ENCODE data around the gene CYP2E1. TPM values are rescaled to one million over a fixed set of nuclear protein-coding genes. Genes with fewer than 3 reads are reported as not detected.

Gene CYP2E1
- total and polyA plus RNA-seq, 7 donors, result 0.25 to 3.0 (median 1.3) TPM

DNA sequence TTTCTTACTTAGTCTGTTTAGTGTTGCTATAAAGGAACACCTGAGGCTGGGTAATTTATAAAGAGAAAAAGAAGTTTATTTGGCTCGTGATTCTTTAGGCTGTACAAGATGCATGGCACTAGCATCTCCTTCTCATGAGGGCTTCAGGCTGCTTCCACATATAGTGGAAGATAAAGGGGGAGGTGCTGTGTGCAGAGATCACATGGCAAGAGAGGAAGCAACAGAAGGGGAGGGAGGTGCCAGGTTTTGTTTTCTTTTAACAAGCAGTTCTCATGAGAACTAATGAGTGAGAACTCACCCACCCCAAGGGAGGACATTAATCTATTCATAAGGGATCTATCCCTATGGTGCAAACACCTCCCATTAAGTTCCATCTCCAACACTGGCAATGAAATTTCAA lies 17.3 kb downstream of the CYP2E1 start:
- no peak for ATAC-seq

DNA sequence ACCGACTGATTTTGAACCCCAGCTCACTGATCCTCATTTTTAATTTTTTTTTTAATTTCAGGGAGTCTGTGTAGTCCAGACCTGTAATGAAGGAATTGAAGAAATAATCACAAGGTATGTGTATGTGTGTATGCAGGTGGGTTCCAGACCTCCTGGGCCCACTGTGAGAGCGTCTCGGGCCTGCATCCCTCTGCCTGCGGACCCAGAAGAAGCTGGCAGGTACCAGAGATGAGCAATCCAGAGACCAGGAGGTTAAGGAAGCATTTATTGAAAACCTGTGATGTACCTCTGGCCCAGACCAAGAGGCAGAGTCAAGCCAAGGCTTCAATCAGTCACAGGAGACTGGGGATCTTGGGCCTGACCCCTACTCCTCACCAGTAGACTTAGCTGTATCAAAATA lies 27.4 kb downstream of the CYP2E1 start:
- Histone ChIP-seq H3K27me3 (ENCODE audit: insufficient read depth in 3 of 3, low read length in 2 of 3) (peaks cover 0 to 18% (median 0%) of the 10 kb centered on the region in 3 donors), H3K4me1 (no peaks in the 10 kb centered on the region), H3K9me3 (no peaks in the 10 kb centered on the region), H3K36me3 (ENCODE audit: insufficient read depth in 1 of 2, low read depth in 1 of 2) (no peaks in the 10 kb centered on the region), H3K4me3 (no peak overlapping the region), H3K27ac (no peak overlapping the region)
- TF ChIP-seq, protein P1, sequence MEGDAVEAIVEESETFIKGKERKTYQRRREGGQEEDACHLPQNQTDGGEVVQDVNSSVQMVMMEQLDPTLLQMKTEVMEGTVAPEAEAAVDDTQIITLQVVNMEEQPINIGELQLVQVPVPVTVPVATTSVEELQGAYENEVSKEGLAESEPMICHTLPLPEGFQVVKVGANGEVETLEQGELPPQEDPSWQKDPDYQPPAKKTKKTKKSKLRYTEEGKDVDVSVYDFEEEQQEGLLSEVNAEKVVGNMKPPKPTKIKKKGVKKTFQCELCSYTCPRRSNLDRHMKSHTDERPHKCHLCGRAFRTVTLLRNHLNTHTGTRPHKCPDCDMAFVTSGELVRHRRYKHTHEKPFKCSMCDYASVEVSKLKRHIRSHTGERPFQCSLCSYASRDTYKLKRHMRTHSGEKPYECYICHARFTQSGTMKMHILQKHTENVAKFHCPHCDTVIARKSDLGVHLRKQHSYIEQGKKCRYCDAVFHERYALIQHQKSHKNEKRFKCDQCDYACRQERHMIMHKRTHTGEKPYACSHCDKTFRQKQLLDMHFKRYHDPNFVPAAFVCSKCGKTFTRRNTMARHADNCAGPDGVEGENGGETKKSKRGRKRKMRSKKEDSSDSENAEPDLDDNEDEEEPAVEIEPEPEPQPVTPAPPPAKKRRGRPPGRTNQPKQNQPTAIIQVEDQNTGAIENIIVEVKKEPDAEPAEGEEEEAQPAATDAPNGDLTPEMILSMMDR (IDR thresholded peaks at IDR 0.05), result no peak
- no peak for DNase-seq
- 78 to 86% (median 79%) methylated on average over 4 of the region's 4 CpGs for WGBS, 3 donors
- intact Hi-C loops (cut with DNase I), result no loop called here
- ATAC-seq, result no peak

More for the DNA sequence above, 17.3 kb downstream of the CYP2E1 start:
- peaks cover 18% of the 10 kb centered on the region for H3K9me3 ChIP-seq
- 52 to 68% (median 65%) methylated on average over 1 of the region's 1 CpG for WGBS, 3 donors
- no peaks in the 10 kb centered on the region for H3K4me1 ChIP-seq
- no peak overlapping the region for H3K27ac ChIP-seq
- H3K27me3 ChIP-seq (ENCODE audit: insufficient read depth in 3 of 3, low read length in 2 of 3), result peaks cover 0 to 16% (median 0%) of the 10 kb centered on the region in 3 donors
- H3K4me3 ChIP-seq, result no peak overlapping the region
- H3K36me3 ChIP-seq (ENCODE audit: insufficient read depth in 1 of 2, low read depth in 1 of 2), result no peaks in the 10 kb centered on the region
- DNase-seq, result no peak
- TF ChIP-seq, protein P1 (IDR thresholded peaks at IDR 0.05), result no peak
- intact Hi-C loops (cut with DNase I), result no loop called here

DNA sequence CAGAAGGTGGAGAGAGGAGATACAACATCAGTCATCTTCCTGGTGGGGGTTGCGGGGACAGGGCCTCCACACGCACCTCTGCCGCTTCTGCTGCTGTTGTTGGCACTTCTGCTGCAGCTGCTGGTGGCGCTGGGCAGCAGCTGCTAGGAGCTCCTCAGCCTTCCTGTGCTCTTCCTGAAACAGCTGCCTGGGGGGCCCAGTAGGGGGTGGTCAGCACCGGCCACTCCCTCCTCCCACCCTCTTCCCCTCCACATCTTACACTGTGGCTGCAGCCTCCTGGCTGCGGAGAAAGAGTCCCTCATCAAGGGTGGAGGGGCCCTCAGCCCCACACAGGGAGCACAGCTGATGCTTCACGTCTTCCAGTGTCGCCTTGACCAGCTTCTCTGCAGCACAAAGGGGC lies 28.4 kb downstream of the CYP2E1 start:
- no peaks in the 10 kb centered on the region for H3K4me1 ChIP-seq
- intact Hi-C loops (cut with DNase I), result no loop called here
- ATAC-seq (no peak), DNase-seq (no peak)
- no peak overlapping the region for H3K27ac ChIP-seq
- peaks cover 0 to 12% (median 0%) of the 10 kb centered on the region in 3 donors for H3K27me3 ChIP-seq (ENCODE audit: insufficient read depth in 3 of 3, low read length in 2 of 3)
- WGBS, 3 donors, result 68 to 78% (median 72%) methylated on average over 7 to 8 of the region's 8 CpGs
- no peak overlapping the region for H3K4me3 ChIP-seq
- no peaks in the 10 kb centered on the region for H3K9me3 ChIP-seq
- TF ChIP-seq, protein P1 (IDR thresholded peaks at IDR 0.05), result no peak
- H3K36me3 ChIP-seq (ENCODE audit: insufficient read depth in 1 of 2, low read depth in 1 of 2), result no peaks in the 10 kb centered on the region

DNA sequence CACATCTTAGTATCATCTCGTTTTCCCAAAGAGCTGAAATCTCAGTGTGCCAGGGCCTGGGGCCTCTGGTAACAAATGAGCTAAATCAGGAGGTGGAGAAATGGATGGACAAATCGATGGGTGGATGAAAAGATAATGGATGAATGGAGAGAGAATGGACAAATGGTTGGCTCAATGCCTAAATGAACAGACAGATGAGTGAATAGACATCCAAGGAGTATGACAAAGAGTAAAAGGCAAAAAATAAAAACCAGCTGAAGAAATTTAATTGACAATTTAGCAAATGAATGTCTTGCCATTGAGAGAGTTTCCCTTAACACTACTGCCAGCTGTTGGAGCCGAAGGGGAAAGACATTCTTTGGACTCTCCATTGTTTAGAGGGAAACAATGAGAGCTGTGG lies 30.2 kb downstream of the CYP2E1 start:
- H3K27me3 ChIP-seq (ENCODE audit: insufficient read depth in 3 of 3, low read length in 2 of 3), result peaks cover 0 to 9% (median 0%) of the 10 kb centered on the region in 3 donors
- H3K4me3 ChIP-seq, result no peak overlapping the region
- no peaks in the 10 kb centered on the region for H3K9me3 ChIP-seq
- TF ChIP-seq, protein P1 (IDR thresholded peaks at IDR 0.05), result no peak
- intact Hi-C loops (cut with DNase I), result no loop called here
- ATAC-seq, result no peak
- H3K36me3 ChIP-seq (ENCODE audit: insufficient read depth in 1 of 2, low read depth in 1 of 2), result no peaks in the 10 kb centered on the region
- no peak overlapping the region for H3K27ac ChIP-seq
- no peak for DNase-seq
- H3K4me1 ChIP-seq, result no peaks in the 10 kb centered on the region
- 39 to 48% (median 41%) methylated on average over 3 of the region's 3 CpGs for WGBS, 3 donors

DNA sequence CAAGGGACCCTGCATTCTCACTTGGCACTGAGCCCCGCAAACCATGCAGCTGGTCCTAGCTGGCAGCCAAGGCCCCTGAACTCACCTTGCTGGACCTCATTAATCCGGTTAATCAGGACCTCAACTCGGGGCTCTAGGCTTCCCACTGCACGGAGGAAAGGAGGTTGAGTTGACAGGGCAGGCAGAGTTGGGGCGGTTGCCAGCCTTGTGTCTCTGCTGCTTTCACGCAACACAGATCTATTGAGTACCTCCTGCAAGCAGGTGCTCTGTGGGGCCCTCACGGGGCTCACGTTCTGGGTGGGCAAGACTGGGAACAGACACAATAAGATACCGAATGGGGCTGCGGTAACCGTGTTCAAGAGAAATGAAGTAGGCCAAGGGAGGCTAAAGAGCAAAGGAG lies 32.1 kb downstream of the CYP2E1 start:
- Histone ChIP-seq H3K4me3 (no peak overlapping the region), H3K27ac (no peak overlapping the region), H3K9me3 (peaks cover under 1% of the 10 kb centered on the region), H3K27me3 (ENCODE audit: insufficient read depth in 3 of 3, low read length in 2 of 3) (peaks cover 0 to 12% (median 0%) of the 10 kb centered on the region in 3 donors), H3K4me1 (no peaks in the 10 kb centered on the region), H3K36me3 (ENCODE audit: insufficient read depth in 1 of 2, low read depth in 1 of 2) (no peaks in the 10 kb centered on the region)
- intact Hi-C loops (cut with DNase I), result no loop called here
- DNase-seq, result no peak
- 81 to 87% (median 82%) methylated on average over 11 of the region's 11 CpGs for WGBS, 3 donors
- ATAC-seq, result no peak
- TF ChIP-seq, protein P1 (IDR thresholded peaks at IDR 0.05), result no peak

Measured in psoas muscle (tissue), 8 donors.